Measurements from ENCODE around the gene SASH1.
A peak's percentile ranks its signal among the peaks of the same experiment; 100 is the strongest.

The SASH1 gene

DNA sequence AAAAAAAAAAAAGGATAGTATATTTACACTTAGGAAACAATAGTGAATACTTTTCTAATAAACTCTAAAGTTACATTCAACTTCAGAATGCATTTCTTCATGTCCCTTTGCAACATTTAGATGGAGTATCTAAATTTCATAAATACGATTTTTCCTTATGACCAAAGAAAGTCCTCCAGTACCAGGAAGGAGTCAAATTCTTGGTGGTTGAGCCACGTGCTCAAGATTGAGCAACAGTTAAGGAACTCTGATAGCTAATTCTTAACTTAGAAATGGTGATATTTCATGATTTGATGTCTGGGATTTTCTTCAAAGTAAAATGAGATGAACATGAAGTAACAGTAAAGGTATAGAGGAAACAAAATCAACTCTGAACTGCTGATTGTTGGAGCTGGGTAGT is 92.7 kb downstream of the SASH1 start:
- TF ChIP-seq, protein P1, sequence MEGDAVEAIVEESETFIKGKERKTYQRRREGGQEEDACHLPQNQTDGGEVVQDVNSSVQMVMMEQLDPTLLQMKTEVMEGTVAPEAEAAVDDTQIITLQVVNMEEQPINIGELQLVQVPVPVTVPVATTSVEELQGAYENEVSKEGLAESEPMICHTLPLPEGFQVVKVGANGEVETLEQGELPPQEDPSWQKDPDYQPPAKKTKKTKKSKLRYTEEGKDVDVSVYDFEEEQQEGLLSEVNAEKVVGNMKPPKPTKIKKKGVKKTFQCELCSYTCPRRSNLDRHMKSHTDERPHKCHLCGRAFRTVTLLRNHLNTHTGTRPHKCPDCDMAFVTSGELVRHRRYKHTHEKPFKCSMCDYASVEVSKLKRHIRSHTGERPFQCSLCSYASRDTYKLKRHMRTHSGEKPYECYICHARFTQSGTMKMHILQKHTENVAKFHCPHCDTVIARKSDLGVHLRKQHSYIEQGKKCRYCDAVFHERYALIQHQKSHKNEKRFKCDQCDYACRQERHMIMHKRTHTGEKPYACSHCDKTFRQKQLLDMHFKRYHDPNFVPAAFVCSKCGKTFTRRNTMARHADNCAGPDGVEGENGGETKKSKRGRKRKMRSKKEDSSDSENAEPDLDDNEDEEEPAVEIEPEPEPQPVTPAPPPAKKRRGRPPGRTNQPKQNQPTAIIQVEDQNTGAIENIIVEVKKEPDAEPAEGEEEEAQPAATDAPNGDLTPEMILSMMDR (conservative IDR thresholded peaks at IDR 0.05): no peak
- no peak overlapping the region for H3K27ac ChIP-seq

DNA sequence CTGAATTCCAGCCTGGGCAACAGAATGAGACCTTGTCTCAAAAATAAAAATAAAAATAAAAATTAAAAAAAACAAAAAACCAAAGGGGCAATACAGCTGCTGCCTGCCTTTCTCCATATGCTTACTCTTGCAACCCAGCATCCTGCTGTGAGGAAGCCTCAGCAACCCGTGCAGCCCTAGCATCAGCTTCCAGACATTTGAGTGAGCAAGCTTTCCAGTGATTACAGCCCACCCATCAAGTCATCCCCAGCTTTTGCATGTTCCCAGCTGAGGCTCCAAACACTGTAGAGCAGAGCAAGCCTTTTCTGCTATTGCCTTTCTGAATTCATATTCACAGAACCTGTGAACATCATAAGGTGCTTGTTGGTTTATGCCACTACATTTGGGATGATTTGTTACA is 93.8 kb downstream of the SASH1 start:
- no peak overlapping the region for H3K27ac ChIP-seq
- TF ChIP-seq, protein P1 (conservative IDR thresholded peaks at IDR 0.05): no peak

DNA sequence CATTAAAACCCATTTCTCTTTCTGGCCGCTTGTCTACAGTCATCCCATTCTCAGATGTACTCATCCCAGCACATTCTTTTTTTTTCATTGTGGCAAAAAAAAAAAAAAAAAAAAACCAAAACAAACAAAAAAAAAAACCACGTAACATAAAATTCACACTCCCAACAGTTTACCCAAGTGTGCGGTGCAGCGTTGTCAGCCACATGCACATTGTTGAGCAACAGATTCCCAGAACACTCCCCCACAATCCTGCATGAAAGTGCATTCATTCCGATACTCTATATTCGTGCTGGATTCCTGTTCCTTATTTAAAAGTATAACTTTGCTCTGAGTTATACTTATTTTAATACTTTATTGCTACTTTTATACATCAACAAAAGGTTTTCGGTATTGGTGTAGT is 96.0 kb downstream of the SASH1 start:
- no peak overlapping the region for H3K27ac ChIP-seq
- TF ChIP-seq, protein P1 (conservative IDR thresholded peaks at IDR 0.05): no peak

DNA sequence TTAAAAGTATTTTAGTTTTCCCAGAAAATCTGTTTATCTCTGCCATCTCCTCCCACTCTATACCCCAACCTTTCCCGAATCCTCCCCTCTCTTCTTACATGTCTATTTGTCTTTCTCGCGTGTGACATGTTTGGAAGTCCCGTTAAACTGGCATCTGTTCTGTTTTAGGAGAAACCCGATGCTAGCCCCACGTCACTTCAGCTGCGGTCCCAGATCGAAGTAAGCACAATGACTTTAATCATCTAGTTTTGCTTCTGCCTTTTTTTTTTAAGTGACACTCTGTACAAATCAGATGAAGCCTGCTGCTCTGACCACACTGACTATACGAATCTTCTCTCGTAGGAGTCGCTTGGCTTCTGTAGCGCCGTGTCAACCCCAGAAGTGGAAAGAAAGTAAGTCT is 97.4 kb downstream of the SASH1 start:
- peak overlapping the region; percentile 96 for H3K27ac ChIP-seq
- TF ChIP-seq, protein P1 (conservative IDR thresholded peaks at IDR 0.05): no peak

DNA sequence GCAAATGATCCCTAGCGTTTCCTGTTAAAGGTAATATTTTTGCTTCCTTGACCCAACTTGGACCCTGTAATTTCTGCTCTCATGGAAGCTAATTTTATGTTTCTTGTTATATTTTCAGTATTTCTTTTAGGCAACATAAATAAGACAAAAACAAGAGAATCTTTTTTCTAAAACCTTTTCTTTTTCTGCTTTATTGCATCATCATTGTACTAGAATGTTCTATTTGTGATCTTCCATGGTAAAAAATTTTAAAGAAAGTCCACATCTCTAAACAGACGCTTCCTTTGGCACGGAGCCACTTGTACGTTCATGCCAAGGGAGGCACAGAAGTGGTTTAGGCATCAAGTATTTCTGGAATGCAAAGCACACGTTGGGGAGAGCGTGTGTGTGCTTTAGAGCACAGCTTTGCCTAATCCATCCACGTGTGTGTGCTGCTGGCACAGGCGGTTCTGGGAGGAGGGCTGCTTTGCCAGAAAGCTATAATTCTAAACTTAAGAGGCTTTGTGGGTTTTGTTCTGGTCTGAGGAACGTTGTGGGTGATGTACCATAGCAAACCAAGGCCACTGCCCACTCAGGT is 98.3 kb downstream of the SASH1 start:
- TF ChIP-seq, protein P1 (conservative IDR thresholded peaks at IDR 0.05): no peak
- H3K27ac ChIP-seq: peak overlapping the region; percentile 96

DNA sequence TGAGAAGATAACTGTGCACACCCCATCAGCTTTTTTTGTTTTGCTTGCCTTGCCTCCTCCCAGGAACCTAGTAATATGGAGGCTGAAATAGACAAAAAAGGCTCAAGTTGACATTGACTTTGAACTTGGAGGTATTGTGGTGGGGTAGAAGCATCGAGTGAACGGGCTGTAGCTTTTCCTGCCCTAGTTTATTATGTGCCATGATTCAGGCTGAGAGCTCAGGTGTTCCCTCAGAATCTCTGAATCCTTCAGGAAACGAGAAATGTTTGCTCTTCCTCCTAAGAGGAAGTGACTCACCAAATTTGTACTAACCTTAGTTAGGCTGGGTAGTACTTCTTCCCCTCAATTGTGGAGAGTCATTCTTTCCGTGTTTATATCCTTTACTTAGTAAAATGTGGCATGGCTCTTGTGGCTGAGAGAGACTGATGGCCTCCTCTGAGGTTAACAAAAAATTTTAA is 98.8 kb downstream of the SASH1 start:
- H3K27ac ChIP-seq: peak overlapping the region; percentile 96

DNA sequence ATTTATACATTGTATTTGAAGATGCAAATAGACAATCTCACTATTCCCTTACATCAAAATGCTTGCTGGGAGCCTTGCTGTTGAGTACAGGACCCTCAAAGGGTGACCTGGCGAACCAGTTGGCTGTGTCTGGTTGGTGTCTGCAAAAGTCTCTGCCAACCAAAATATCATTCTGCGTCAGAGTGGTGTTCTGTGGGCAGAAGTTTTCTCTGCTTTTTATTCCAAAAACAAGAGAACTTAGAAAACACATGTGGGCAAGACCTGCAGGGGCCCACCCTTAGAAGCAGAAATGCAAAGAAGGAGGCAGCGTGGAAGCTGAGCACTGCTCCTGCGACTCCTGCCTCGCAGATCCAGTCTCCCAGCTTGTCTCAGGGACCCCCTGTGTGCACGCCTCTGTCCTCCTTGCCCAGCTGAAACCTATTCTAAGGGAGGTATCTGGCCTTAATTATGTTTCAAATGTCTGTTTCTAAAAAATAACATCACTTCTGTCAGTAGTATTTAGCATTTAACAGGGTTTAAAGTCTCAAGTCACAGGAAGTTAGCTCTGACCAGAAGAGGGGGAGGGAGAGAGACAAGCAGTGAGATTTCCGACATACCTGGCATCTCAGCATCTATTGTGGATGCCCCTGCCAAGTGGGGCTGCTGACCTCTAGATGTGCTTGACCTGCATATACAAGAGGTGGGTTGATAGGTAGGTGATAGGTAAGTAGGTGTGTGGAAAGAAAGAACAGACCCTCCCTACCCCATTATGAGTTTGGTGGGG is 101.3 kb downstream of the SASH1 start:
- TF ChIP-seq, protein P1 (conservative IDR thresholded peaks at IDR 0.05): no peak
- peak overlapping the region; percentile 45; the same call in 1 of the 2 replicates for H3K27ac ChIP-seq

More for the DNA sequence above, 98.8 kb downstream of the SASH1 start:
- TF ChIP-seq, protein P1 (conservative IDR thresholded peaks at IDR 0.05): no peak

All from VCaP (cell line).